HEK293 (cell line): ENCODE data around the gene SLF2.

Experiments
- CTCF ChIP-seq: fragments of 450-650 bp; formaldehyde crosslinking; IDR thresholded peaks from 2 replicates; pipeline ENCODE4 v1.5.1; 2016; ENCODE audit warnings: missing biosample characterization, missing genetic modification characterization
- HOXA7 ChIP-seq: sonication (generic); formaldehyde crosslinking; IDR thresholded peaks from 2 replicates; pipeline ENCODE4 v1.8.1; 2022; ENCODE audit warnings: missing genetic modification reagents, borderline replicate concordance
- ZNF423 ChIP-seq: fragments of 450-650 bp; formaldehyde crosslinking; IDR thresholded peaks from 2 replicates; pipeline ENCODE4 v1.5.1; 2016; ENCODE audit warnings: missing biosample characterization, missing genetic modification characterization
- ZNF530 ChIP-seq: fragments of 450-650 bp; formaldehyde crosslinking; IDR thresholded peaks from 2 replicates; pipeline ENCODE4 v1.5.1; 2016; ENCODE audit warnings: low read depth, missing biosample characterization, missing genetic modification characterization
- ZNF623 ChIP-seq: fragments of 450-650 bp; formaldehyde crosslinking; IDR thresholded peaks from 2 replicates; pipeline ENCODE4 v1.5.1; 2016; ENCODE audit warnings: missing biosample characterization, missing genetic modification characterization
- ZNF785 ChIP-seq: fragments of 450-650 bp; formaldehyde crosslinking; IDR thresholded peaks from 2 replicates; pipeline ENCODE4 v1.5.1; 2016; ENCODE audit warnings: missing biosample characterization, missing genetic modification characterization

DNA sequence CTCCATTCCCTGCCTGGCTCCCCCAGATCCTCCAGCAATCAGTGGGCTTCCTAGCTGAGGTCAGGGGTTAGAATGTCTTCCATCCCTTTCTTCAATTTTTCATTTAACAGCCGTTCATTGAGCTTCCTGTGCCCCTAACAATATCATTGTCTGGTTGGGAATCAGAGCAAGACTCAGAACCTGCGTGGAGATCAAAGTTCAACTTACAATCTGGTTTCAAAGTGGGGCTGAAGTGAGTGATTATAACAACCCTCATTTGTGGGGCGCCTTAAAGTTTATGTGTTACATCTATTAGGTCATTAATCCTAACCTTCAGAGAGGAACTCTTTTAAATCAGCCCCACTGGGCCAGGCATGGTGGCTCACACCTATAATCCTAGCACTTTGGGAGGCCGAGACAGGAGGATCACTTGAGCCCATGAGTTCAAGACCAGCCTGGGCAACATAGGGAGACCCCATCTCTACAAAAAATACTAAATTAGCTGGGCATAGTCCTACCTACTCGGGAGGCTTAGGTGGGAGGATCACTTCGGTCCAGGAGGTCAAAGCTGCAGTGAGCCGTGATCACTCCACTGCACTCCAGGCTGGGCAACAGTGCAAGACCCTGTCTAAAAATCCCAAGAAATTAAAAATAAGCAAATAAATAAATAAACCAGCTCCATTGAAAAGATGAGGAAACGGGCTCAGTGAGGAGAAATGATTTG lies 45.4 kb upstream of the SLF2 start:
- TF ChIP-seq CTCF (no peak), ZNF785 (tag by site-specific recombination) (no peak), HOXA7 (CRISPR knock-in tag) (no peak), ZNF530 (tag by site-specific recombination) (no peak), ZNF423 (no peak), ZNF623 (tag by site-specific recombination) (no peak)
